Measurements from ENCODE around the gene CAMTA1. TPM values are rescaled to one million over a fixed set of nuclear protein-coding genes. Genes with fewer than 3 reads are reported as not detected.

Gene CAMTA1
- total and polyA plus RNA-seq, 2 experiments from 2014 or later = 213 to 341 TPM

DNA sequence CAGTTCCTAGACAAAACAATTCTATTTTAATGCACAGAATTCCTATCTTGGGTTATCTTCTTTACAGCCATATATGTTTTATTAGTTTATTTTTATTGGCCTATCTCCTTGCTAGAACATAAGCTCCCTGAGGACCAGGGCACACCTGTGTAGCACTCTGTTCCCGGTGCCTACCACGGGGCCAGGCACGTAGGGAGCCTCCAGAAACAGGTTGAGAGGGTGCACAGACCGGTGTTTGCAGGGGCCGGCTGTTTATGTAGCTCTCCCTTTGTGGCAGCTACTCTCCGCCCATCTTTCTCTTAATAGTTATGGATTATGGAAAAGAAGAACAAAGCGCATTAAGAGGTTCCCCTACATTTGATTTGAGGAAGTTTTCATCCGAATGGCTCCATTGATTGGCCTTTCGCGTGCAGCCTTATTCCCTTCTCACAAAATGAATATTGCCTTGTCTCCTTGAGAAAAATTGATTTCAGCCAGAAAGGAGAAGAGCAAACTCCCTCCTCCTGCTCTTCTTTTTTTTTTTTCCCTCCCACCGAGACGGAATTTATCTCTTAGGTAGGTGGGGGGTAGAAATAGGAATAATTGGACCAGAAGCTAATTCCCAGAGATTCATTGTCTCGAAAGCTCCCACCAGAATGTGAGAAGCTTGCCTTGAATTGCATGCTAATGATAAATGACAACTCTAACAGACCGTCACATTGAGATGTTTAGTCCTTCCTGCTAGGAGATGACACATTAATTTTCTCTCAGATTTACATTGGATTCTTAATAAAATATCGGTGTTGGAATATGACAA lies 447.4 kb downstream of the CAMTA1 start:
- Histone ChIP-seq H3K36me3 (no peaks in the 10 kb centered on the region), H3K27me3 (no peaks in the 10 kb centered on the region), H3K9me3 (ENCODE audit: low read depth) (no peaks in the 10 kb centered on the region), H3K4me3 (no peak overlapping the region), H3K4me1 (ENCODE audit: low read depth) (no peaks in the 10 kb centered on the region), H3K27ac (no peak overlapping the region)
- no peak for DNase-seq (ENCODE audit: low read depth in 1 of 2, low spot score in 1 of 2)
- TF ChIP-seq, protein P1, sequence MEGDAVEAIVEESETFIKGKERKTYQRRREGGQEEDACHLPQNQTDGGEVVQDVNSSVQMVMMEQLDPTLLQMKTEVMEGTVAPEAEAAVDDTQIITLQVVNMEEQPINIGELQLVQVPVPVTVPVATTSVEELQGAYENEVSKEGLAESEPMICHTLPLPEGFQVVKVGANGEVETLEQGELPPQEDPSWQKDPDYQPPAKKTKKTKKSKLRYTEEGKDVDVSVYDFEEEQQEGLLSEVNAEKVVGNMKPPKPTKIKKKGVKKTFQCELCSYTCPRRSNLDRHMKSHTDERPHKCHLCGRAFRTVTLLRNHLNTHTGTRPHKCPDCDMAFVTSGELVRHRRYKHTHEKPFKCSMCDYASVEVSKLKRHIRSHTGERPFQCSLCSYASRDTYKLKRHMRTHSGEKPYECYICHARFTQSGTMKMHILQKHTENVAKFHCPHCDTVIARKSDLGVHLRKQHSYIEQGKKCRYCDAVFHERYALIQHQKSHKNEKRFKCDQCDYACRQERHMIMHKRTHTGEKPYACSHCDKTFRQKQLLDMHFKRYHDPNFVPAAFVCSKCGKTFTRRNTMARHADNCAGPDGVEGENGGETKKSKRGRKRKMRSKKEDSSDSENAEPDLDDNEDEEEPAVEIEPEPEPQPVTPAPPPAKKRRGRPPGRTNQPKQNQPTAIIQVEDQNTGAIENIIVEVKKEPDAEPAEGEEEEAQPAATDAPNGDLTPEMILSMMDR (IDR thresholded peaks at IDR 0.05; ENCODE audit: low read depth, low read length) = no peak

GRCh38 chr1:7233237-7233540 lies 447.9 kb downstream of the CAMTA1 start:
- Histone ChIP-seq H3K4me3 (no peak overlapping the region), H3K27me3 (no peaks in the 10 kb centered on the region), H3K36me3 (no peaks in the 10 kb centered on the region), H3K9me3 (ENCODE audit: low read depth) (no peaks in the 10 kb centered on the region), H3K4me1 (ENCODE audit: low read depth) (no peaks in the 10 kb centered on the region), H3K27ac (no peak overlapping the region)
- TF ChIP-seq, protein P1 (IDR thresholded peaks at IDR 0.05; ENCODE audit: low read depth, low read length) = no peak
- DNase-seq (ENCODE audit: low read depth in 1 of 2, low spot score in 1 of 2) = no peak

- Histone ChIP-seq H3K36me3 (no peaks in the 10 kb centered on the region), H3K4me1 (ENCODE audit: low read depth) (no peaks in the 10 kb centered on the region), H3K27ac (no peak overlapping the region), H3K4me3 (no peak overlapping the region), H3K9me3 (ENCODE audit: low read depth) (no peaks in the 10 kb centered on the region), H3K27me3 (no peaks in the 10 kb centered on the region)
- DNase-seq (ENCODE audit: low read depth in 1 of 2, low spot score in 1 of 2) = no peak
- TF ChIP-seq, protein P1 (IDR thresholded peaks at IDR 0.05; ENCODE audit: low read depth, low read length) = no peak
These were observed 448.6 kb downstream of the CAMTA1 start for GRCh38 chr1:7233646-7234470.

DNA sequence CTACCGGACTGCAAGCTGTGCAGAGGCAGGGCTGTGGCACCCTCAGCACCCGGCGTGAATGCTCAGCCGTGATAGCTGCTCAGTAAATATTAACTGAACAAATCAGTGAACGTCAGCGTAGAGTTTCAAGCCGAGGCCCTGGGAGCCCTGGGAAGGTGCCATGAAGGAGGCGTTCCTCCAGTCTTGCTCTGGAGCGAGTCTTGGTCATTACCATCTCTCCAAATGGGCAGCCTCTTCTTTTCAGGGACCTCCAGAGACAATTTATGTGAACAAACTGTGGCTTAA lies 449.2 kb downstream of the CAMTA1 start:
- Histone ChIP-seq H3K36me3 (no peaks in the 10 kb centered on the region), H3K4me1 (ENCODE audit: low read depth) (no peaks in the 10 kb centered on the region), H3K27me3 (no peaks in the 10 kb centered on the region), H3K9me3 (ENCODE audit: low read depth) (no peaks in the 10 kb centered on the region), H3K27ac (no peak overlapping the region), H3K4me3 (no peak overlapping the region)
- DNase-seq (ENCODE audit: low read depth in 1 of 2, low spot score in 1 of 2) = no peak
- TF ChIP-seq, protein P1 (IDR thresholded peaks at IDR 0.05; ENCODE audit: low read depth, low read length) = no peak

DNA sequence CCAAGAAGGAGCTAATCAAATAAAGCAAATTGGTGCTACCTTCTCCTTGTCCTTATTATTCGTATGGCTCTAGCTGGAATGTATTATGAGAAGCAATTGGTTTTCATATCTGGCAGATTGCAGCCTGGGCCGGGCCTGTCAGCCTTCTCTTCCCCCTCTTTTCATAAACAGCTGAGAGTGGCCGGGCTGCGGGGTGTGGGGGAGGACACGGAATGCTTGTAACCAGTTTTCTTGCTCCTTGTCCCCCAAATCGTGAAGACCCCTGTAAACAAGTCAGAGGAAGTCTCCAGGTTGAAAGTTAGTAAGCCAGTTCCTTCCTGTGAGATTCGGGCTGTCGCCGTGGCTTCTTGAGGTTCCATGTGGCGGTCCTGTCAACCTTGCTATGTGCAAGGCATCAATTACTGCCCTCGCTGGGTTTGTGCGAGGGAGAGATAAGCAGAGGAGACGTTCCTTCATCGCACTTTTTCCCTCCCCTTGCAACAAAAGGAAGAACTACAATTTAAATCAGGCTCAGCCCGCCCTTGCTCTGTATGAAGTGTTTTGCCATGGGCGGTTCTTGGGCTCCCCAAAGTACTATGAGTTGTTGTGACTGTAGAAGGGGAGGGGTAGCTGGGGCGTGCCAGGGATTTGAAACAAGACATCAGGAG lies 450.7 kb downstream of the CAMTA1 start:
- H3K4me1 ChIP-seq (ENCODE audit: low read depth) = no peaks in the 10 kb centered on the region
- no peak overlapping the region for H3K4me3 ChIP-seq
- no peak overlapping the region for H3K27ac ChIP-seq
- H3K36me3 ChIP-seq = no peaks in the 10 kb centered on the region
- H3K9me3 ChIP-seq (ENCODE audit: low read depth) = no peaks in the 10 kb centered on the region
- H3K27me3 ChIP-seq = no peaks in the 10 kb centered on the region
- DNase-seq (ENCODE audit: low read depth in 1 of 2, low spot score in 1 of 2) = no peak
- TF ChIP-seq, protein P1 (IDR thresholded peaks at IDR 0.05; ENCODE audit: low read depth, low read length) = no peak

Data from cardiac muscle cell (in vitro differentiated cells and primary cell).